BJ (cell line): ENCODE data around the gene MLC1. TPM values are rescaled to one million over a fixed set of nuclear protein-coding genes. Genes with fewer than 3 reads are reported as not detected.

Source experiments
- CTCF ChIA-PET: fragments of 350-600 bp; formaldehyde crosslinking; extraction: SDS; loops from one replicate; lab custom pipeline; 2021; ENCODE audit warnings: antibody characterized with exemption, inconsistent platforms; lab: Yijun Ruan, JAX
- POLR2A ChIA-PET: fragments of 300-600 bp; sonication (Branson Sonifier 250); formaldehyde crosslinking; extraction: SDS; loops from one replicate; lab custom pipeline; 2021; ENCODE audit warnings: antibody characterized with exemption; lab: Charles Lee
- DNase-seq: peaks from one replicate; pipeline ENCODE4 v3.0.0-alpha.2; 2011; ENCODE audit warnings: low read depth
- H3K27me3 ChIP-seq: 2 replicates; pipeline ENCODE4 v1.6.0; 2011; ENCODE audit warnings: low read length; ENCODE audit not compliant: control insufficient read depth, insufficient read depth
- H3K36me3 ChIP-seq: 2 replicates; pipeline ENCODE4 v1.5.1; 2011; ENCODE audit warnings: low read length; ENCODE audit not compliant: control insufficient read depth, insufficient read depth
- H3K4me3 ChIP-seq: 2 replicates; pipeline ENCODE4 v1.5.1; 2011; ENCODE audit warnings: low read depth, mild to moderate bottlenecking, control low read depth, low read length
- CTCF ChIP-seq: IDR thresholded peaks from 2 replicates; pipeline ENCODE4 v1.5.1; 2011; ENCODE audit warnings: low read depth, mild to moderate bottlenecking, control low read depth, inconsistent platforms, low read length, moderate library complexity; ENCODE audit not compliant: insufficient read depth
- polyA plus RNA-seq: library from polyadenylated mRNA; depleted of rRNA; stranded (reverse); fragments of >200 nt; gene quantifications from 2 replicates; pipeline ENCODE4 v1.2.3, GENCODE V29; 2011

MLC1 gene
- polyA plus RNA-seq, 1 experiment = 0.15 TPM

- no peak for TF ChIP-seq CTCF
- Histone ChIP-seq H3K4me3 (no peak overlapping the region), H3K36me3 (no peaks in the 10 kb centered on the region), H3K27me3 (no peaks in the 10 kb centered on the region)
- POLR2A ChIA-PET = no interaction called here
- no peak for DNase-seq
- CTCF ChIA-PET = no interaction called here
Measured at GRCh38 chr22:50049299-50050195, 35.7 kb downstream of the MLC1 start.

DNA sequence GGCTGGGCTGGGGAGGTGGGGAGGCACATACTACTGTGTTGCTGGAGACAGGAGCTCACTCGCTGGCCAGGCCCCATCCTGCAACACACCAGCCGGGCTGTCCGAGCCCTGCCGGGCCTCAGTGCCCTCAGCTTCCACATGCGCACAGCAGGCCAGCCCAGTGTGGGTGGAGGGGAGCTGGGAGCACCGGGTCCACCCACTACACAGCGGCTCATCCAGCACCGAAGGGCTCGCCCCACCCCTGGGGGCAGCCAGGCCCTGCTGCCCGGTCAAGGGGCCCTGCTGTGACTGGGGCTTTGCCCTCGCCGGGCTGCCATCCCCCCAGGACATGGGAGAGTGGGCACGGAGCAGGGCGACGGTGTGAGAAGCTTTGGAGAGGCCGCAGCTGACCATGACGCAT is 36.4 kb downstream of the MLC1 start:
- POLR2A ChIA-PET = no interaction called here
- no peaks in the 10 kb centered on the region for H3K36me3 ChIP-seq
- no peak for TF ChIP-seq CTCF
- CTCF ChIA-PET = no interaction called here
- no peak for DNase-seq
- H3K4me3 ChIP-seq = no peak overlapping the region
- no peaks in the 10 kb centered on the region for H3K27me3 ChIP-seq

GRCh38 chr22:50048061-50048765 is 37.0 kb downstream of the MLC1 start:
- DNase-seq = no peak
- no peaks in the 10 kb centered on the region for H3K36me3 ChIP-seq
- CTCF ChIA-PET = no interaction called here
- no peak for TF ChIP-seq CTCF
- POLR2A ChIA-PET = no interaction called here
- no peak overlapping the region for H3K4me3 ChIP-seq
- H3K27me3 ChIP-seq = no peaks in the 10 kb centered on the region

GRCh38 chr22:50047346-50047745 is 37.9 kb downstream of the MLC1 start:
- no peaks in the 10 kb centered on the region for H3K36me3 ChIP-seq
- no peak for TF ChIP-seq CTCF
- CTCF ChIA-PET = no interaction called here
- no peak for DNase-seq
- POLR2A ChIA-PET = no interaction called here
- H3K27me3 ChIP-seq = no peaks in the 10 kb centered on the region
- H3K4me3 ChIP-seq = no peak overlapping the region

GRCh38 chr22:50046481-50047245 is 38.6 kb downstream of the MLC1 start:
- no peak for TF ChIP-seq CTCF
- CTCF ChIA-PET = no interaction called here
- Histone ChIP-seq H3K27me3 (no peaks in the 10 kb centered on the region), H3K4me3 (no peak overlapping the region), H3K36me3 (no peaks in the 10 kb centered on the region)
- DNase-seq = no peak
- POLR2A ChIA-PET = no interaction called here
